Motor neuron (in vitro differentiated cells): Measurements from ENCODE around the gene PHACTR4. TPM values are rescaled to one million over a fixed set of nuclear protein-coding genes. Genes with fewer than 3 reads are reported as not detected.
A peak's percentile ranks its signal among the peaks of the same experiment; 100 is the strongest.
"Not testable (repeated sequence)": the region's sequence is repeated elsewhere in the genome, so short reads cannot be mapped to it uniquely, and the experiment has no call there.

Source experiments
- ATAC-seq, 8 experiments: fragments of 200-7000 bp; cut with Tn5 transposase; replicated peaks in 6 of 8; 2 replicates each; pipeline ENCODE4 v1.8.0; 2021; ENCODE audit warnings: mild to moderate bottlenecking in 8 of 8, moderate library complexity in 8 of 8
- H3K27ac ChIP-seq, 2 donors: fragments of 250-450 bp; sonication (Bioruptor Pico); 2 replicates each; pipeline ENCODE4 v1.9.0; 2021; ENCODE audit warnings: antibody characterized with exemption in 2 of 2, mild to moderate bottlenecking in 2 of 2, moderate library complexity in 1 of 2
- H3K4me1 ChIP-seq, 2 donors: fragments of 250-450 bp; sonication (Bioruptor Pico); replicated peaks in 1 of 2; 2 replicates each; pipeline ENCODE4 v1.6.1; 2021; ENCODE audit warnings: antibody characterized with exemption in 2 of 2, mild to moderate bottlenecking in 2 of 2, moderate library complexity in 1 of 2
- H3K4me3 ChIP-seq, 5 donors: fragments of 250-450 bp; sonication (Bioruptor Pico); 2 replicates each; pipeline ENCODE4 v1.9.0; 2021; ENCODE audit warnings: antibody characterized with exemption in 5 of 5, mild to moderate bottlenecking in 5 of 5, moderate library complexity in 4 of 5
- WGBS, 10 experiments: fragments of 450-650 bp; shearing (Covaris generic); methylation state at CpG; one replicate each; pipeline ENCODE4 v1.0.0; 2022; 5-methylcytosine and 5-hydroxymethylcytosine counted together
- in situ Hi-C, 9 experiments: fragments of 400-800 bp; cut with MboI; loops; one replicate each; pipeline ENCODE4 v1.15.0; 2021; ENCODE audit warnings: low sequenced_read_pairs in 9 of 9, low pct_unique_long_range_greater_than_20kb in 2 of 9; ENCODE audit not compliant: unreplicated experiment in 9 of 9
- total RNA-seq, 8 experiments: library from RNA; unstranded; fragments of 300-600 nt; gene quantifications; 2 replicates each; pipeline versions ENCODE4 v1.2.3 to v1.2.4, GENCODE V29; 2022

PHACTR4 gene
- total RNA-seq, 8 experiments from 2014 or later, result 5.5 to 34.1 (median 20.5) TPM

DNA sequence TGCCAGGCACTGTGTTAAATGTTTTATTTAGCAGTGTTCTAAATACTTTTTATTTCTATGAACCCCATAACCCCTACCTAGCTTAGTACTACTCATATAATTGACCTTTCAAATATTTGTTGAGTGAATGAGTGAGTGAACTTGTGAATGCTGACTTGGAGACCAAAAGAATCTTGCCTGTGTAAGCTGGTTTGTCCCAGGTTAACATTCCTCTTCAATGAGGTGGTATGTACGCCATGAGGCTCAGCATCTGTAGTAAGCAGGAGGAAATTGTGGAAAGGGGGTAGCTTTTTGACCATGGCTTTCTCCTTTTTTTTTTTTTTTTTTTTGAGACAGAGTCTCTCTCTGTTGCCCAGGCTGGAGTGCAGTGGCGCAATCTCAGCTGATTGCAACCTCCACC is 26.1 kb upstream of the PHACTR4 start:
- ATAC-seq, result no peak
- WGBS, 10 experiments, result 50 to 100% (median 92%) methylated on average over 1 to 2 of the region's 2 CpGs; no CpG with 5 or more reads in 2 of the 10 experiments
- no peak overlapping the region for H3K27ac ChIP-seq

DNA sequence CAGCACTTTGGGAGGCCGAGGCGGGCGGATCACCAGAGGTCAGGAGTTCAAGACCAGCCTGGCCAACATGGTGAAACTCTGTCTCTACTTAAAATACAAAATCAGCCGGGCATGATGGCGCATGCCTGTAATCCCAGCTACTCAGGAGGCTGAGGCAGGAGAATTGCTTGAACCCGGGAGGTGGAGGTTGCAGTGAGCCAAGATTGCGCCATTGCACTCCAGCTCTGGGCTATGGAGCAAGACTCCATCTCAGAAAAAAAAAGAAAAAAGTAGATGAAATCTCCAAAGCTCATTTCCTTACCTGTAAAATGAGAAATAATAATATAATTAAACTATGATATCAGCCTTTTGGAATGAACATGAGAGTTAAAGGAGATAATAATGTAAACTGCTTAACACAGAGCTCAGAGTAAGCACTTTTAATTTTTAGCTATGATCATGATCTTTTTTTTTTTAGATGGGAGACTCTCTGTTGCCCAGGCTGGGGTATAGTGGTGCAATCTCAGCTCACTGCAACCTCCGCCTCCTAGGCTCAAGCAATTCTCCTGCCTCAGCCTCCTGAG is 16.2 kb upstream of the PHACTR4 start:
- not testable (repeated sequence) for H3K4me1 ChIP-seq, ATAC-seq, H3K4me3 ChIP-seq, H3K27ac ChIP-seq
- 33 to 100% (median 91%) methylated on average over 1 to 6 of the region's 8 CpGs for WGBS, 10 experiments
- in situ Hi-C loops, result loop anchor here in 2 of 9 experiments (25.0 kb wide), 2 partner anchors 234 to 259 kb away; partner anchors contain the start of gene RAB42 (in 1 of the 2)

More for the DNA sequence above, 26.1 kb upstream of the PHACTR4 start:
- Histone ChIP-seq H3K4me1 (no peaks in the 10 kb centered on the region), H3K4me3 (no peak overlapping the region)
- in situ Hi-C loops, result no loop called here

DNA sequence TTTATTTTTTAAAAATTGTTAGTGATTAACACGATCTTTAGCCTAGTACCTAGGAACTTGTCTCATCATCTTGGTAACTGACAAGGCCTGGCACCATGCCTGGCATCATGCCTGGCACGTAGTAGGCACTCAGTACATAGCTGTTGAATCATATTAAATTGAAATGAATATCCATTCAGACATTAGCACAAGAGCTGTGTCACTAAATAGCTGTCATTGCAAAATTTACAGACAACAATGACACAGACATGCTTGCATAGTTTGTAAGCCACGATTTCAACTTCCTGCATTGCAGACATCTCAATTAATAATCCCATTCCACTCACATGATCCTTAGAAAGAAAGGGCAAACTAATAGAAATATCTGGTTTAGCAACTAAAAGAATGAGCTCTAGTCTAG is 15.4 kb upstream of the PHACTR4 start:
- ATAC-seq, result peak in 3 of 8 experiments; percentile 34 to 88 (median 65)
- H3K4me1 ChIP-seq, result no peaks in the 10 kb centered on the region
- H3K4me3 ChIP-seq, result no peak overlapping the region
- 0 to 80% (median 63%) methylated on average over 1 to 3 of the region's 3 CpGs; no CpG with 5 or more reads in 2 of the 10 experiments for WGBS, 10 experiments
- in situ Hi-C loops, result loop anchor here in 2 of 9 experiments (25.0 kb wide), 2 partner anchors 233 to 258 kb away; partner anchors contain the start of gene RAB42 (in 1 of the 2)
- no peak overlapping the region for H3K27ac ChIP-seq

DNA sequence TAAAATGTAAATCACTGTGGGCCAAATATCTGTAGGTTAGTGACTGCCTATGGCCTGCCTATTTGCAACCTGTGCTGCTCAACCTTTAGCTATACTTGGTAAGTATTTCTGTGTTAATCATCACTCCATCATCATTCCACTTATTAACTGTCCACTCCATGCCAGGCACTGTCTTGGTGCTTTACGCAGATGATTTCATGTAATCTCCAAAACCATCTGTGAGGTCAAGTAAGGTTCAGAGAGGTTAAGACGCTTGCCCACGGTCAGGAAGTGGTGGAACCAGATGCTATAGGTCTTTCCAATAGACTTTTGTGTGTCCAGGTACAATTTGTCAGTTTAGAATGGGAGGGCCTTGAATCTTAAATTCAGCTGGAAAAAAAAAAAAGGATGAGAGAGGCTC is 10.8 kb upstream of the PHACTR4 start:
- WGBS, 10 experiments, result 20 to 100% (median 83%) methylated on average over 1 to 3 of the region's 3 CpGs; no CpG with 5 or more reads in 3 of the 10 experiments
- no peak for ATAC-seq
- H3K27ac ChIP-seq, result no peak overlapping the region
- no peaks in the 10 kb centered on the region for H3K4me1 ChIP-seq
- H3K4me3 ChIP-seq, result no peak overlapping the region
- in situ Hi-C loops, result loop anchor here in 2 of 9 experiments (25.0 kb wide), 2 partner anchors 229 to 254 kb away; partner anchors contain the start of gene RAB42 (in 1 of the 2)

DNA sequence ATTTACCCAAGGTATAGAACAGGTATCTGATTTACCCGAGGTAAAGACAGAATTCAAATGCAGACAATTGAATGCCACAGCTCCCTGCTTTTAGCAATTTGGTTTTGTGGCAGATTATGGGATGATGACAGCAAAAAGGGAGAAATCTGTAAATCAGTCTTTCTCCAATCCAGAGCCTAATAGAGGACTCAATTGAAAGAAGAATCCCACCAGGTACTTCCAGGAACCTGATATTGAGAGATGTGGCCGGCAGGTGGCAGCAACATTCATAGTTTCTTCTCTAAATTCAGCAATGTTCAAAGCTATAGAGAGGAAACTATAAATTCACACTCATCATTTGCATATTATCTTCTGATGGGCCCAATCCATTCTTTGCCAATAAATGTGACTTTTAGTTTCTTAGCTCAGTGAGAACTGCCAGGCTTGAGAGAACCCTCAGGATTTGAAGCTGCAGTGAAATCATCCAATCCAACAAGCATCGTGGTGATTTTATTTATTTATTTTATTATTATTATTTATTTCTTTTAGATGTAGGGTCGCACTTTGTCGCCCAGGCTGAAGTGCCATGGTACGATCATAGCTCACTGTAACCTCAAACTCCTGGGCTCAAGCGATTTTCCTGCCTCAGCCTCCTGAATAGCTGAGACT is 9.8 kb upstream of the PHACTR4 start:
- in situ Hi-C loops, result loop anchor here in 2 of 9 experiments (25.0 kb wide), 2 partner anchors 228 to 253 kb away; partner anchors contain the start of gene RAB42 (in 1 of the 2)
- peak; percentile 56 to 82 (median 67) for ATAC-seq
- Histone ChIP-seq H3K4me3 (no peak overlapping the region), H3K4me1 (no peaks in the 10 kb centered on the region), H3K27ac (no peak overlapping the region)
- WGBS, 10 experiments, result 0 to 71% (median 45%) methylated on average over 3 to 7 of the region's 7 CpGs

DNA sequence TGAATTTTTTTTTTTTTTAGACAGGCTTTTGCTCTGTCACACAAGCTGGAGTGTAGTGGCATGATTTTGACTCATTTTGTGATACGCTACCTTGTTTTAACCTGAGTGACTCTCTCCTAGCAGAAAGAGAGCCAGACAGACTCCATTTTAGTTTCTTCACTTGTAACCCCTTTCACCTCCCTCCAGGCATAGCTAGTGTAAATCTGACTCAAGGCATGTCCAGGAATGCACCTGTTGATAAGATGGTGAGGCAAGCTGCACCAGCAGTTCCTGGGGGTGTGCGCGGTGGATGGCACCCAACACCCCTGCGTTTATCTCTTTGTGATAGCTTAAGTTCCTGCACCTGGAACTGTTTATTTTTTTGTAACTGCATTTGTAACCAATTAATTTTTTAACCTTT is 4.7 kb upstream of the PHACTR4 start:
- 6 to 100% (median 83%) methylated on average over 1 to 4 of the region's 4 CpGs; no CpG with 5 or more reads in 1 of the 10 experiments for whole genome bisulfite sequencing, 10 experiments

DNA sequence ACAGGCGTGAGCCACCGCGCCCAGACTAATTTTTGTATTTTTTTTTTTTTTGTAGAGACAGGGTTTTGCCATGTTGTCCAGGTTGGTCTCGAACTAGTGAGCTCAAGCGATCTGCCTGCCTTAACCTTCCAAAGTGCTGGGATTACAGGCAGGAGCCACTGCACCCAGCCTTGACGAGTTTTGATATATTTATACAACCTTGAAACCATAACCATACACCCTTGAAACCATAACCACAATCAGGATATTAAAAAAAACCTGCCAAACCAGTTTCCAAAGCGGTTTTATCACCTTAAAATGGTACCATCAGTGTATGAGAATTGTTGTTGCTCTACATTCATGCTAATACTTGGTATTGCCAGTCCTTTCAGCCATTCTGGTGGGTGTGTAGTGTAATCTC is 3.7 kb upstream of the PHACTR4 start:
- Histone ChIP-seq H3K4me3 (no peak overlapping the region), H3K4me1 (peaks cover 6% of the 10 kb centered on the region in 2 donors), H3K27ac (no peak overlapping the region)
- in situ Hi-C loops, result loop anchor here in 2 of 9 experiments (25.0 kb wide), 2 partner anchors 221 to 246 kb away; partner anchors contain the start of gene RAB42 (in 1 of the 2)
- no peak for ATAC-seq
- WGBS, 10 experiments, result 0 to 100% (median 67%) methylated on average over 1 to 7 of the region's 7 CpGs; no CpG with 5 or more reads in 1 of the 10 experiments

More for the DNA sequence above, 4.7 kb upstream of the PHACTR4 start:
- ATAC-seq, result no peak
- Histone ChIP-seq H3K27ac (no peak overlapping the region), H3K4me3 (no peak overlapping the region), H3K4me1 (peaks cover 2 to 4% of the 10 kb centered on the region in 2 donors)
- in situ Hi-C loops, result loop anchor here in 2 of 9 experiments (25.0 kb wide), 2 partner anchors 222 to 247 kb away; partner anchors contain the start of gene RAB42 (in 1 of the 2)

DNA sequence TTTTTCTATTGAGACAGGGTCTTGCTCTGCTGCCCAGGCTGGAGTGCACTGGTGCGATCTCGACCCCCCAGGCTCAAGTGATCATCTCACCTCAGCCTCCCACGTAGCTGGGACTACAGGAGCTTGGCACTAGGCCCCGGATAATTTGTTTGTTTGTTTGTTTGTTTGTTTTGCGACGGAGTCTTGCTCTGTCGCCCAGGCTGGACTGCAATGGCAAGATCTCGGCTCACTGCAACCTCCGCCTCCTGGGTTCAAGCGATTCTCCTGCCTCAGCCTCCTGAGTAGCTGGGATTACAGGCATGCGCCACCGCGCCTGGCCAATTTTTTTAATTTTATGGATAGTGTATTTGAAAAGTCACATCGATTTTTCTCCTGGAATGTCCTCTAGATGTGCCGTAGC is 932 bp upstream of the PHACTR4 start:
- 93 to 100% (median 97%) methylated on average over 3 to 15 of the region's 15 CpGs; no CpG with 5 or more reads in 1 of the 10 experiments for WGBS, 10 experiments
- H3K4me3 ChIP-seq, H3K27ac ChIP-seq: not testable (repeated sequence)

DNA sequence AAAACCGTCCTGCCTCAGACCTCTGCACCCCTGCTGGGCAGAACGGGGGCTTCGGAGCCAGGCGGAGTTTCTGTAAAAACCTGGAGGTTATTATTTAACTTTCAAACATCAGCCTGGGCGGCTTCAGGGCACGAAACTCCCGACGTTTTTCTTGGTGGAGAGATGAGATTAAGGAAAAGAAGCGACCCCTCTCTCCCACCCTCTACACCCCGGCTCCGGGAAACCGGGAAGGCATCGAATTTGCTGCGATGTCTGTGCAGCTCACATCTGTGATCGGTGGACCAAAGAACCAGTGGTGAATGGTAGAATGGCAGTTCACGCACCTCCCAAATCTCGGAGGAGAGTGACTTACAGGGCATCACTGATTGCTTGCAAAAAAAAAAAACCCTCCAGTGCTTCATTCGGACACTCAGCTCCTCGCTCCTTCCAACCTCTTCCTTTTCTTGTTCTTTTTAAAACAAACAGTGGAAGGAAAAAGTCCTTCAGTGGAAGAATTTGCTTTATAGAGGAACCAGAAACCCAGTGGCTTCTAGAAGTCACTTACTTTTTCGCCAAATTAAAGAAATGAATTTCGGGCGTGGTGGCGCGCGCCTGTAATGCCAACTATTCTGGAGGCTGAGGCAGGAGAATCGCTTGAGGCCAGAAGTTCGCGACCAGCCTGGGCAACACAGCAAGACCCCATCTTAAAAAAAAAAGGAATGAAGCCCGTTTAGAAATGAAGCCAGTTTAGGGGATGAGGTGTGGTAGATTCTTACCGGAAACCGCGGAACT is 884 bp downstream of the PHACTR4 start:
- 10 to 90% (median 46%) methylated on average over 2 to 25 of the region's 32 CpGs for WGBS, 10 experiments
- in situ Hi-C loops, result loop anchor here in 2 of 9 experiments (25.0 kb wide), 2 partner anchors 217 to 242 kb away; partner anchors contain the start of gene RAB42 (in 1 of the 2)
- peak overlapping the region; percentile 88 to 90 for H3K27ac ChIP-seq
- peak in 4 of 8 experiments; percentile 1 to 36 (median 32) for ATAC-seq
- peak overlapping the region; percentile 58 to 87 (median 85) for H3K4me3 ChIP-seq
- peaks cover 15 to 16% of the 10 kb centered on the region in 2 donors for H3K4me1 ChIP-seq

More for the DNA sequence above, 932 bp upstream of the PHACTR4 start:
- in situ Hi-C loops, result loop anchor here in 2 of 9 experiments (25.0 kb wide), 2 partner anchors 219 to 244 kb away; partner anchors contain the start of gene RAB42 (in 1 of the 2)
- not testable (repeated sequence) for ATAC-seq
- peaks cover 15 to 16% of the 10 kb centered on the region in 2 donors for H3K4me1 ChIP-seq

DNA sequence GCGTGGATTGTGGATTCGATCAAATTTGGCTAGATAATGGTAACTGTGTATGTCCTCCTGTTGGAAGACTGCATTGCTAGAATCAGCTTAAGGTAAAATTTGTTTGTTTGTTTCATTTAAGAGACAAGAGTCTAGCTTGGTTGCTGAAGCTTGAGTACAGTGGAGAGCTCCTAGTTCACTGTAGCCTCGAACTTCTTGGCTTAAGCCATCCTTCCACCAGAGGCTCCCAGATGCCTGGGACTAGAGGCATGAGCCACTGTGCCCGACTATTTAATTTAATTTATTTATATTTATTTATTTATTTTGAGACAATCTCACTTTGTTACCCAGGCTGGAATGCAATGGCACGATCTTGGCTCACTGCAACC is 1.5 kb downstream of the PHACTR4 start:
- no peak for ATAC-seq
- WGBS, 10 experiments, result 67 to 100% (median 94%) methylated on average over 1 to 5 of the region's 5 CpGs; no CpG with 5 or more reads in 1 of the 10 experiments
- Histone ChIP-seq H3K27ac (no peak overlapping the region), H3K4me1 (peaks cover 15 to 16% of the 10 kb centered on the region in 2 donors), H3K4me3 (peak overlapping the region; percentile 58 to 87 (median 85))
- in situ Hi-C loops, result loop anchor here in 2 of 9 experiments (25.0 kb wide), 2 partner anchors 216 to 241 kb away; partner anchors contain the start of gene RAB42 (in 1 of the 2)

DNA sequence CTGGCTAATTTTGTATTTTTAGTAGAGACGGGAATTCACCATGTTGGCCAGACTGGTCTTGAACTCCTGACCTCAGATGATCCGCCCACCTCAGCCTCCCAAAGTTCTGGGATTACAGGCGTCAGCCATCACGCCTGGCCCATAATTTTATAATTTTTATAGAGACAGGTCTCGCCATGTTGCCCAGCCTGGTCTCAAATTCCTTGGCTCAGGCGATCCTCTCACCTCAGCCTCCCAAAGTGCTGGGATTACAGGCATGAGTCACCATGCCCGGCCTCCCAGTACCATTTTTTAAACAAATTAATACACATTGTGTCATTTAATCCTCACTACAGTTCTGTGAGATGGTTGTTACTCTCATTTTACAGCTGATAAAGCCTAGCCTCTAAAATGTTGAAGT is 3.9 kb downstream of the PHACTR4 start:
- H3K27ac ChIP-seq, H3K4me3 ChIP-seq, ATAC-seq: not testable (repeated sequence)
- in situ Hi-C loops, result loop anchor here in 2 of 9 experiments (25.0 kb wide), 2 partner anchors 214 to 239 kb away; partner anchors contain the start of gene RAB42 (in 1 of the 2)
- H3K4me1 ChIP-seq, result peaks cover 15 to 16% of the 10 kb centered on the region in 2 donors
- 44 to 100% (median 94%) methylated on average over 4 to 7 of the region's 7 CpGs; no CpG with 5 or more reads in 2 of the 10 experiments for WGBS, 10 experiments

DNA sequence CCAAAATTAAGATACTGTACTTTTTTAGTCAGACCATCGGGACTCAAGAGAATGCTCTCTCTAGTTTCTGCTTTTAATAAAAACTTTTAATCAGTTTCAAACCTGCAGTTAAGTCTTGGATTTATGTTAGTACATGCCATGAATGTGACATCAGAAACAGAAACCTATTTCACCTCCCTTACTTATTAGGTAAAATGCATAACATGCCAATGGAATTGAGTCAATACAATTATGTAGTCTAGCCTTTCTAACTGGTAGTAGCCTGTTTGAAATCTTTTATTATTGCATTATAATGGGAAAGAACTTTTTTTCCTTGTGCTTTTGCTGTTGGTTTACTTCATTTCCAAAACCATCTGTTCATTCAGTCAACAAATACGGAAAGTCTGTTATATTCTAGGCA is 4.8 kb downstream of the PHACTR4 start:
- 25 to 100% (median 96%) methylated on average over 1 to 2 of the region's 2 CpGs; no CpG with 5 or more reads in 1 of the 10 experiments for WGBS, 10 experiments
- H3K27ac ChIP-seq, result no peak overlapping the region
- peaks cover 13% of the 10 kb centered on the region in 2 donors for H3K4me1 ChIP-seq
- no peak overlapping the region for H3K4me3 ChIP-seq
- ATAC-seq, result no peak
- in situ Hi-C loops, result loop anchor here in 2 of 9 experiments (25.0 kb wide), 2 partner anchors 213 to 238 kb away; partner anchors contain the start of gene RAB42 (in 1 of the 2)
